Panc1 (cell line): ENCODE measurements around the gene GFOD2.

Experiments
- POLR2AphosphoS5 ChIP-seq: IDR thresholded peaks from 2 replicates; pipeline ENCODE4 v1.6.1; 2012; ENCODE audit warnings: mild to moderate bottlenecking, low read depth, low read length, moderate library complexity
- TF ChIP-seq, protein P1 (sequence below): fragments of 450-650 bp; IDR thresholded peaks from 2 replicates; pipeline ENCODE4 v1.5.1; 2017; ENCODE audit warnings: mild to moderate bottlenecking

DNA sequence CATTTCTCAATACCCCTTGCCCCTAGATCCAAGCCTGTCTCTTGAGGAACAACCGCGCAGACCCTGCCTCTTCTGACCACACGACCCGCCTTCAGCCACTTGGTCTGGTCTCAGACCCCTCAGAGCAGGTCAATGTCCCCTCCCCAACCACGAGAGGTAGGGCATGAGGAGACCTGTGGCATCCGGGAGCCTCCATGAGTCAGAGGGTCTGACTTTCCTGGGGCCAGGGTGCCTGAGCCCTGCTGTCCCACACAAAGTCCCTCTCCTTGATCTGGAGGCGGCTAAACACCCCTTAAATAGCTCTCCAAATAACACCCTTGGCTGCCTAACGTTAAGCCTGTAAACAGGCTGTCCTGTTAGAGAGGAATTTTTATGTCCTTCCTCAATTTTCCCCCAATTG, 69.1 kb downstream of the GFOD2 start:
- no peak for TF ChIP-seq POLR2AphosphoS5
- TF ChIP-seq, protein P1, sequence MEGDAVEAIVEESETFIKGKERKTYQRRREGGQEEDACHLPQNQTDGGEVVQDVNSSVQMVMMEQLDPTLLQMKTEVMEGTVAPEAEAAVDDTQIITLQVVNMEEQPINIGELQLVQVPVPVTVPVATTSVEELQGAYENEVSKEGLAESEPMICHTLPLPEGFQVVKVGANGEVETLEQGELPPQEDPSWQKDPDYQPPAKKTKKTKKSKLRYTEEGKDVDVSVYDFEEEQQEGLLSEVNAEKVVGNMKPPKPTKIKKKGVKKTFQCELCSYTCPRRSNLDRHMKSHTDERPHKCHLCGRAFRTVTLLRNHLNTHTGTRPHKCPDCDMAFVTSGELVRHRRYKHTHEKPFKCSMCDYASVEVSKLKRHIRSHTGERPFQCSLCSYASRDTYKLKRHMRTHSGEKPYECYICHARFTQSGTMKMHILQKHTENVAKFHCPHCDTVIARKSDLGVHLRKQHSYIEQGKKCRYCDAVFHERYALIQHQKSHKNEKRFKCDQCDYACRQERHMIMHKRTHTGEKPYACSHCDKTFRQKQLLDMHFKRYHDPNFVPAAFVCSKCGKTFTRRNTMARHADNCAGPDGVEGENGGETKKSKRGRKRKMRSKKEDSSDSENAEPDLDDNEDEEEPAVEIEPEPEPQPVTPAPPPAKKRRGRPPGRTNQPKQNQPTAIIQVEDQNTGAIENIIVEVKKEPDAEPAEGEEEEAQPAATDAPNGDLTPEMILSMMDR = no peak
